SK-N-SH treated with all-trans-retinoic acid at 6 μM for 48 hours (cell line): Measurements from ENCODE around the gene SCRT2.

Source experiments
- ATAC-seq: fragments of 200-7000 bp; cut with Tn5 transposase; 3 replicates; pipeline ENCODE4 v1.9.1; 2020; ENCODE audit warnings: mild to moderate bottlenecking, moderate library complexity
- ARNTL ChIP-seq: fragments of 450-650 bp; formaldehyde crosslinking; IDR thresholded peaks from 2 replicates; pipeline ENCODE4 v1.5.0; 2020; ENCODE audit warnings: low read depth, mild to moderate bottlenecking, moderate library complexity, borderline replicate concordance
- BACH2 ChIP-seq: fragments of 250-450 bp; sonication (Bioruptor Pico); IDR thresholded peaks from 2 replicates; pipeline ENCODE4 v1.9.0; 2021; ENCODE audit warnings: mild to moderate bottlenecking, borderline replicate concordance
- CREB5 ChIP-seq: fragments of 250-450 bp; sonication (Bioruptor Pico); IDR thresholded peaks from 2 replicates; pipeline ENCODE4 v1.5.1; 2020; ENCODE audit warnings: low read depth, mild to moderate bottlenecking, moderate library complexity
- ESRRG ChIP-seq: fragments of 250-450 bp; sonication (Bioruptor Pico); IDR thresholded peaks from 2 replicates; pipeline ENCODE4 v1.6.1; 2021; ENCODE audit warnings: mild to moderate bottlenecking
- GLIS3 ChIP-seq: fragments of 250-450 bp; sonication (Bioruptor Pico); IDR thresholded peaks from 2 replicates; pipeline ENCODE4 v1.5.0; 2020; ENCODE audit warnings: mild to moderate bottlenecking, moderate library complexity
- ISL1 ChIP-seq: fragments of 250-450 bp; sonication (Bioruptor Pico); IDR thresholded peaks from 2 replicates; pipeline ENCODE4 v2.1.2; 2022; ENCODE audit warnings: mild to moderate bottlenecking, moderate library complexity
- OSR1 ChIP-seq: fragments of 250-450 bp; sonication (Bioruptor Pico); IDR thresholded peaks from 2 replicates; pipeline ENCODE4 v1.8.0; 2022; ENCODE audit warnings: moderate library complexity, mild to moderate bottlenecking, inconsistent platforms
- PATZ1 ChIP-seq: fragments of 250-450 bp; sonication (Bioruptor Pico); IDR thresholded peaks from 2 replicates; pipeline ENCODE4 v1.8.0; 2020; ENCODE audit warnings: mild to moderate bottlenecking, moderate library complexity, borderline replicate concordance
- POU6F1 ChIP-seq: fragments of 250-450 bp; sonication (Bioruptor Pico); IDR thresholded peaks from 2 replicates; pipeline ENCODE4 v1.8.0; 2021; ENCODE audit warnings: low read depth, mild to moderate bottlenecking, moderate library complexity, borderline replicate concordance
- PPARA ChIP-seq: fragments of 250-450 bp; sonication (Bioruptor Pico); IDR thresholded peaks from 2 replicates; pipeline ENCODE4 v1.5.0; 2020; ENCODE audit warnings: mild to moderate bottlenecking, borderline replicate concordance
- RARB ChIP-seq: fragments of 250-450 bp; sonication (Bioruptor Pico); IDR thresholded peaks from 2 replicates; pipeline ENCODE4 v1.8.0; 2021; ENCODE audit warnings: mild to moderate bottlenecking, moderate library complexity
- SNAI2 ChIP-seq: fragments of 250-450 bp; sonication (Bioruptor Pico); IDR thresholded peaks from 2 replicates; pipeline ENCODE4 v1.5.0; 2020; ENCODE audit warnings: mild to moderate bottlenecking, moderate library complexity
- TCF4 ChIP-seq: fragments of 250-450 bp; sonication (Bioruptor Pico); IDR thresholded peaks from 2 replicates; pipeline ENCODE4 v1.8.0; 2021; ENCODE audit warnings: mild to moderate bottlenecking, moderate library complexity, borderline replicate concordance
- TOX ChIP-seq: fragments of 250-450 bp; sonication (Bioruptor Pico); IDR thresholded peaks from 2 replicates; pipeline ENCODE4 v1.8.0; 2021; ENCODE audit warnings: mild to moderate bottlenecking, moderate library complexity, borderline replicate concordance
- ZC3H10 ChIP-seq: fragments of 250-450 bp; sonication (Bioruptor Pico); IDR thresholded peaks from 2 replicates; pipeline ENCODE4 v1.5.1; 2021; ENCODE audit warnings: mild to moderate bottlenecking, moderate library complexity
- ZFP3 ChIP-seq: fragments of 250-450 bp; sonication (Bioruptor Pico); IDR thresholded peaks from 2 replicates; pipeline ENCODE4 v1.5.0; 2020; ENCODE audit warnings: mild to moderate bottlenecking, moderate library complexity
- ZFP30 ChIP-seq: fragments of 450-650 bp; formaldehyde crosslinking; IDR thresholded peaks from 2 replicates; pipeline ENCODE4 v1.5.0; 2022; ENCODE audit warnings: mild to moderate bottlenecking, moderate library complexity
- ZNF70 ChIP-seq: fragments of 450-650 bp; formaldehyde crosslinking; IDR thresholded peaks from 2 replicates; pipeline ENCODE4 v1.5.0; 2020; ENCODE audit warnings: mild to moderate bottlenecking, moderate library complexity
- TF ChIP-seq, protein P1 (sequence below): fragments of 250-450 bp; sonication (Bioruptor Pico); IDR thresholded peaks from 2 replicates; pipeline ENCODE4 v1.5.0; 2020; ENCODE audit warnings: mild to moderate bottlenecking, moderate library complexity

The SCRT2 gene

DNA sequence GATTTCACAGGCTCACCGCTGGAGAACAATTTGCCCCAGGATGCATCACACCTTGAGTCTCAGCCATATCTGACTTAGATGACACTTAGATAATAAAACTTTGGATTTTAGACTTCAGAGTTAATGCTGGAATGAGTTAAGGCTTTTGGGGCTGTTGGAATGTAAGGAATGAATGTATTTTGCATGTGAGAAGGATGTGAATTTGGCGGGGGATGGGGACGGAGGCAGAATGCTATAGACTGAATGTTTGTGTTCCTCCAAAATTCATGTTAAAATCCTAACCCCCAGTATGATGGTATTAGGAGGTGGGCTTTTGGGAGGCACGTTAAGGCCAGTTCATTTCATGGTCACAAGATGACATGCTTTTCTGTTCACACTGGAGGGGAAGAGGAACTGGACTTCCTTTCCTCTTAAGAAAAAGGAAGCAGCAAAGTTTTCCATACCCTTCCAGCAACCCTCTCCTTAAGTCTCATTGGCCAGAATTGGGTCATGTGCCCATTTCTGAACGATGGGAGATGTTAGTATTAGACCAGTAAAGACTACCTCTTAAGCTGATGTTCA, 16.8 kb downstream of the SCRT2 start:
- no peak for TF ChIP-seq TCF4 (CRISPR knock-in tag)
- no peak for TF ChIP-seq PATZ1 (CRISPR knock-in tag)
- no peak for TF ChIP-seq ARNTL
- TF ChIP-seq ZFP30 (CRISPR knock-in tag) = no peak
- no peak for TF ChIP-seq ZNF70 (CRISPR knock-in tag)
- no peak for TF ChIP-seq BACH2 (CRISPR knock-in tag)
- no peak for TF ChIP-seq RARB (CRISPR knock-in tag)
- TF ChIP-seq SNAI2 (CRISPR knock-in tag) = no peak
- no peak for TF ChIP-seq POU6F1 (CRISPR knock-in tag)
- TF ChIP-seq ESRRG (CRISPR knock-in tag) = no peak
- no peak for TF ChIP-seq OSR1 (CRISPR knock-in tag)
- TF ChIP-seq, protein P1, sequence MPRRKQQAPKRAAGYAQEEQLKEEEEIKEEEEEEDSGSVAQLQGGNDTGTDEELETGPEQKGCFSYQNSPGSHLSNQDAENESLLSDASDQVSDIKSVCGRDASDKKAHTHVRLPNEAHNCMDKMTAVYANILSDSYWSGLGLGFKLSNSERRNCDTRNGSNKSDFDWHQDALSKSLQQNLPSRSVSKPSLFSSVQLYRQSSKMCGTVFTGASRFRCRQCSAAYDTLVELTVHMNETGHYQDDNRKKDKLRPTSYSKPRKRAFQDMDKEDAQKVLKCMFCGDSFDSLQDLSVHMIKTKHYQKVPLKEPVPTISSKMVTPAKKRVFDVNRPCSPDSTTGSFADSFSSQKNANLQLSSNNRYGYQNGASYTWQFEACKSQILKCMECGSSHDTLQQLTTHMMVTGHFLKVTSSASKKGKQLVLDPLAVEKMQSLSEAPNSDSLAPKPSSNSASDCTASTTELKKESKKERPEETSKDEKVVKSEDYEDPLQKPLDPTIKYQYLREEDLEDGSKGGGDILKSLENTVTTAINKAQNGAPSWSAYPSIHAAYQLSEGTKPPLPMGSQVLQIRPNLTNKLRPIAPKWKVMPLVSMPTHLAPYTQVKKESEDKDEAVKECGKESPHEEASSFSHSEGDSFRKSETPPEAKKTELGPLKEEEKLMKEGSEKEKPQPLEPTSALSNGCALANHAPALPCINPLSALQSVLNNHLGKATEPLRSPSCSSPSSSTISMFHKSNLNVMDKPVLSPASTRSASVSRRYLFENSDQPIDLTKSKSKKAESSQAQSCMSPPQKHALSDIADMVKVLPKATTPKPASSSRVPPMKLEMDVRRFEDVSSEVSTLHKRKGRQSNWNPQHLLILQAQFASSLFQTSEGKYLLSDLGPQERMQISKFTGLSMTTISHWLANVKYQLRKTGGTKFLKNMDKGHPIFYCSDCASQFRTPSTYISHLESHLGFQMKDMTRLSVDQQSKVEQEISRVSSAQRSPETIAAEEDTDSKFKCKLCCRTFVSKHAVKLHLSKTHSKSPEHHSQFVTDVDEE = no peak
- TF ChIP-seq PPARA (CRISPR knock-in tag) = no peak
- TF ChIP-seq ISL1 (CRISPR knock-in tag) = no peak
- TF ChIP-seq ZFP3 (CRISPR knock-in tag) = no peak
- TF ChIP-seq, all 23 proteins: peak for 0

GRCh38 chr20:658202-658601, 17.4 kb downstream of the SCRT2 start:
- TF ChIP-seq CREB5 (CRISPR knock-in tag) = no peak
- no peak for ATAC-seq

More for the DNA sequence above, 16.8 kb downstream of the SCRT2 start:
- ATAC-seq = no peak

GRCh38 chr20:655726-656624, 19.6 kb downstream of the SCRT2 start:
- TF ChIP-seq ZC3H10 (CRISPR knock-in tag) (no peak), RARB (CRISPR knock-in tag) (no peak), ARNTL (no peak)
- no peak for ATAC-seq

DNA sequence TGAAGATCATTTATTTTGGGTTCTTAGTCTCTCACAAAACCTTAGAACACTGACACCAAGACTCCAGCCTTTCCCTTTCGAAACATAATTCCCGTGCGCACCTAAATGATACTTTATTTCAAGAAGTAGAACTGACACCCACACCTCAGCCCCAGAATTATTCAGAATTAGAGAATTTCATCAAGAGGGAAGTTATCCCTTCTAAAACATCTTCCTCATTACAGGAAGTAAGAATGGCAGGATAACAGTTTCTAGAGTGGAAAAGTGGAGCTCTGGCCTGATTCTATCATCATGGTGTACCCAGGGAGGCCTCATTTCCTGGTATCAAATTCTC, 21.2 kb downstream of the SCRT2 start:
- no peak for ATAC-seq
- TF ChIP-seq GLIS3 (CRISPR knock-in tag) (no peak), PPARA (CRISPR knock-in tag) (no peak), ZFP3 (CRISPR knock-in tag) (no peak), TOX (CRISPR knock-in tag) (no peak)
